OCI-LY7 (cell line): ENCODE data around the gene ULK3. TPM values are rescaled to one million over a fixed set of nuclear protein-coding genes. Genes with fewer than 3 reads are reported as not detected.

Experiments
- BruUV-seq: library from RNA; stranded (reverse); fragments of 400-500 nt; replicated peaks from 2 replicates; lab custom pipeline; 2021; lab: Mats Ljungman, UMichigan
- CTCF ChIA-PET: fragments of 300-600 bp; sonication (Branson Sonifier 250); formaldehyde crosslinking; loops from one replicate; lab custom pipeline; 2022; ENCODE audit warnings: antibody characterized with exemption; ENCODE audit not compliant: unreplicated experiment; lab: Charles Lee
- POLR2A ChIA-PET: fragments of 300-600 bp; sonication (Branson Sonifier 250); formaldehyde crosslinking; loops from one replicate; lab custom pipeline; 2022; ENCODE audit warnings: antibody characterized with exemption; lab: Charles Lee
- DNase-seq: peaks from one replicate; pipeline ENCODE4 v3.0.0-alpha.2; 2015; ENCODE audit warnings: low spot score
- H2AFZ ChIP-seq: fragments of 200-600 bp; sonication (generic), shearing (Covaris generic); 2 replicates; pipeline ENCODE4 v1.6.1; 2014; ENCODE audit warnings: mild to moderate bottlenecking, antibody characterized with exemption, low read length, moderate library complexity
- H3K27ac ChIP-seq: fragments of 200-600 bp; sonication (generic); 2 replicates; pipeline ENCODE4 v1.5.1; 2014; ENCODE audit warnings: mixed run types, low read depth, mild to moderate bottlenecking, moderate library complexity, low read length, inconsistent platforms; ENCODE audit not compliant: poor library complexity, severe bottlenecking
- H3K36me3 ChIP-seq: fragments of 200-600 bp; sonication (generic); 2 replicates; pipeline ENCODE4 v1.6.1; 2014; ENCODE audit warnings: mild to moderate bottlenecking, antibody characterized with exemption, low read length, moderate library complexity, mixed read lengths; ENCODE audit not compliant: insufficient read depth
- H3K4me1 ChIP-seq: fragments of 200-600 bp; sonication (generic); 2 replicates; pipeline ENCODE4 v1.5.1; 2014; ENCODE audit warnings: mild to moderate bottlenecking, low read length; ENCODE audit not compliant: insufficient read depth, poor library complexity, severe bottlenecking
- H3K4me2 ChIP-seq: fragments of 200-600 bp; sonication (generic); 2 replicates; pipeline ENCODE4 v1.6.1; 2014; ENCODE audit warnings: mild to moderate bottlenecking, low read length
- H3K4me3 ChIP-seq: fragments of 200-600 bp; sonication (generic); 2 replicates; pipeline ENCODE4 v1.5.1; 2014; ENCODE audit warnings: mild to moderate bottlenecking, low read depth, low read length; ENCODE audit not compliant: poor library complexity, severe bottlenecking
- H3K79me2 ChIP-seq: fragments of 200-600 bp; sonication (generic); 2 replicates; pipeline ENCODE4 v1.6.1; 2016; ENCODE audit warnings: low read depth, mild to moderate bottlenecking, low read length, moderate library complexity, mixed read lengths; ENCODE audit not compliant: insufficient read depth
- H3K9me2 ChIP-seq: fragments of 200-600 bp; sonication (generic); 2 replicates; pipeline ENCODE4 v1.6.1; 2016; ENCODE audit warnings: mild to moderate bottlenecking, low read length, mixed read lengths; ENCODE audit not compliant: insufficient read depth
- H3K9me3 ChIP-seq: fragments of 200-600 bp; sonication (generic); 2 replicates; pipeline ENCODE4 v1.6.1; 2014; ENCODE audit warnings: mild to moderate bottlenecking, mixed run types, low read length, mixed read lengths
- H4K20me1 ChIP-seq: fragments of 200-600 bp; sonication (generic); 2 replicates; pipeline ENCODE4 v1.6.1; 2014; ENCODE audit warnings: mild to moderate bottlenecking, antibody characterized with exemption, low read length, moderate library complexity, mixed read lengths; ENCODE audit not compliant: insufficient read depth
- EZH2phosphoT487 ChIP-seq: fragments of 200-600 bp; sonication (generic); IDR thresholded peaks from 2 replicates; pipeline ENCODE4 v1.6.1; 2018; ENCODE audit warnings: low read depth, borderline replicate concordance, mild to moderate bottlenecking, mixed run types, antibody characterized with exemption, low read length, moderate library complexity, mixed read lengths
- intact Hi-C: fragments of 100-400 bp; cut with micrococcal nuclease; formaldehyde crosslinking; loops from one replicate; pipeline ENCODE4 v1.10.0; 2022; ENCODE audit not compliant: unreplicated experiment
- total RNA-seq, 2 experiments: library from RNA; depleted of rRNA in 1 of 2; stranded (reverse); fragments of >200 nt in 1 of 2; shearing (Covaris generic) in 1 of 2; gene quantifications; 2 replicates each; pipeline ENCODE4 v1.2.3, GENCODE V29; 2014 to 2022
- TF ChIP-seq, protein P1 (sequence below): fragments of 200-600 bp; sonication (generic); conservative IDR thresholded peaks from 2 replicates; pipeline ENCODE4 v1.5.1; 2014; ENCODE audit warnings: mild to moderate bottlenecking, antibody characterized with exemption, low read length, moderate library complexity, mixed read lengths

ULK3 gene
- total RNA-seq, 2 experiments from 2014 or later = 31.7 to 46.4 TPM

GRCh38 chr15:74826364-74826819 is 16.6 kb downstream of the ULK3 start, which contains the start of gene CPLX3:
CPLX3 (plus strand) TSS chr15:74826627; CDS start chr15:74826704, 77 bp downstream.
- H2AFZ ChIP-seq = no peak within 1 kb of the TSS
- no peak within 1 kb of the TSS for H3K4me2 ChIP-seq
- TF ChIP-seq EZH2phosphoT487 = no peak
- TF ChIP-seq, protein P1, sequence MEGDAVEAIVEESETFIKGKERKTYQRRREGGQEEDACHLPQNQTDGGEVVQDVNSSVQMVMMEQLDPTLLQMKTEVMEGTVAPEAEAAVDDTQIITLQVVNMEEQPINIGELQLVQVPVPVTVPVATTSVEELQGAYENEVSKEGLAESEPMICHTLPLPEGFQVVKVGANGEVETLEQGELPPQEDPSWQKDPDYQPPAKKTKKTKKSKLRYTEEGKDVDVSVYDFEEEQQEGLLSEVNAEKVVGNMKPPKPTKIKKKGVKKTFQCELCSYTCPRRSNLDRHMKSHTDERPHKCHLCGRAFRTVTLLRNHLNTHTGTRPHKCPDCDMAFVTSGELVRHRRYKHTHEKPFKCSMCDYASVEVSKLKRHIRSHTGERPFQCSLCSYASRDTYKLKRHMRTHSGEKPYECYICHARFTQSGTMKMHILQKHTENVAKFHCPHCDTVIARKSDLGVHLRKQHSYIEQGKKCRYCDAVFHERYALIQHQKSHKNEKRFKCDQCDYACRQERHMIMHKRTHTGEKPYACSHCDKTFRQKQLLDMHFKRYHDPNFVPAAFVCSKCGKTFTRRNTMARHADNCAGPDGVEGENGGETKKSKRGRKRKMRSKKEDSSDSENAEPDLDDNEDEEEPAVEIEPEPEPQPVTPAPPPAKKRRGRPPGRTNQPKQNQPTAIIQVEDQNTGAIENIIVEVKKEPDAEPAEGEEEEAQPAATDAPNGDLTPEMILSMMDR = no peak
- H4K20me1 ChIP-seq = no peaks in the 10 kb centered on the region
- H3K9me3 ChIP-seq = no peaks in the 10 kb centered on the region
- no peak within 1 kb of the TSS for H3K27ac ChIP-seq
- H3K79me2 ChIP-seq = no peaks in the 10 kb centered on the region
- CTCF ChIA-PET = no interaction called here
- no TSS peak for BruUV-seq
- no peaks in the 10 kb centered on the region for H3K36me3 ChIP-seq
- no peaks in the 10 kb centered on the region for H3K9me2 ChIP-seq
- peaks cover 21% of the 10 kb centered on the region for H3K4me1 ChIP-seq
- intact Hi-C loops = no loop called here
- H3K4me3 ChIP-seq = no peak within 1 kb of the TSS
- no peak for DNase-seq
- POLR2A ChIA-PET = no interaction called here

DNA sequence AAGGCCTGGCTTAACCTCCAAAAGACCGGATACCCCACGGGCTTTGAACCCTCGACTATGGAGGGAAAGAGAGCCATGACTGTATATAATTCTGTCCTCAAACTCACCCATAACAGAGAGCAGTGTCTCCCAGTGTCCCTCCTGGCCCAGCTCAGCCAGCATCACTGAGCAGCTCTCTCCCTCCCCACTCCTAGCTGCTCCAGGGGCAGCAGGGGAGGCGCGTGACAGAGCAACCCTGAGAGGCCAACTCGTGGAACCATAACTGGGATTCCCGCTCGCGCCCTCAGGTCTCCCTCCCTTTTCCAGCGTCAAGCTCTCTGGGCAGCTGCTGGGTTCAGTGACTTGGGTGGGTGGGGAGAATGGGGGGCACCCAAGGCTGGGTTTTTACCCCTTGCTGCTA is 17.1 kb downstream of the ULK3 start:
- no peak for DNase-seq
- H3K79me2 ChIP-seq = no peaks in the 10 kb centered on the region
- TF ChIP-seq, protein P1 = no peak
- TF ChIP-seq EZH2phosphoT487 = no peak
- H3K4me3 ChIP-seq = no peak overlapping the region
- no peaks in the 10 kb centered on the region for H3K36me3 ChIP-seq
- ChIA-PET POLR2A (no interaction called here), CTCF (no interaction called here)
- intact Hi-C loops = no loop called here
- H3K9me2 ChIP-seq = no peaks in the 10 kb centered on the region
- H3K27ac ChIP-seq = no peak overlapping the region
- BruUV-seq = no TSS peak
- H3K4me2 ChIP-seq = no peak overlapping the region
- H2AFZ ChIP-seq = no peak overlapping the region
- no peaks in the 10 kb centered on the region for H4K20me1 ChIP-seq
- no peaks in the 10 kb centered on the region for H3K9me3 ChIP-seq
- H3K4me1 ChIP-seq = peaks cover 23% of the 10 kb centered on the region

DNA sequence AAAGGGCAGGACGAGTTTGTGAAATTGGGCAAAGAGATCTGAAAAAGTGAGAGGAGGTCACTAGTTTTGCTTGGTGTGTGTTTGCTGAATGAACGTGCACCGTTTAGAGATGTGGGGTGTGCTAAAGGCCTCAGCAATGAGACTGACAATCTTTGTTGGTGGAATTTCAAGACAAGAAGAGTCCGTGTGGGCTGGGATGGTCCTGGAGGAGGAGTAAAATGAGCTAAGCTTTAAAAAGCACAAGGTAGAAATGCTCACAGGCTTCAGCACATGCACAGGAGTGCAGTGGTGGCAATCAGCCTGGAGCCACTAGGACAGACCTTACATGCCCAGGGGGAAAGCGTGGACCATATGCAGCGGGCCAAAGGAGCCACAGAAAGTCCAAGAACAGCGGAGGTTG is 18.0 kb downstream of the ULK3 start:
- peaks cover 32% of the 10 kb centered on the region for H3K4me1 ChIP-seq
- H3K4me3 ChIP-seq = no peak overlapping the region
- H4K20me1 ChIP-seq = no peaks in the 10 kb centered on the region
- TF ChIP-seq, protein P1 = no peak
- no peak for TF ChIP-seq EZH2phosphoT487
- BruUV-seq = no TSS peak
- no peak overlapping the region for H2AFZ ChIP-seq
- no peaks in the 10 kb centered on the region for H3K9me2 ChIP-seq
- ChIA-PET CTCF (no interaction called here), POLR2A (interaction anchor here (0.5 to 0.6 kb wide), 4 partner anchors 52 to 276 kb away, joined by 3 to 7 read pairs (median 4); no protein-coding TSS in a partner anchor)
- intact Hi-C loops = no loop called here
- DNase-seq = no peak
- no peaks in the 10 kb centered on the region for H3K9me3 ChIP-seq
- H3K36me3 ChIP-seq = no peaks in the 10 kb centered on the region
- H3K4me2 ChIP-seq = no peak overlapping the region
- no peak overlapping the region for H3K27ac ChIP-seq
- H3K79me2 ChIP-seq = no peaks in the 10 kb centered on the region
